NT2/D1 (cell line): ENCODE data around the gene DCTN5.

Experiments
- DNase-seq: peaks from one replicate; pipeline ENCODE4 v3.0.0-alpha.2; 2011; ENCODE audit warnings: low read depth, low spot score
- H3K27me3 ChIP-seq: 2 replicates; pipeline ENCODE4 v1.6.0; 2011; ENCODE audit warnings: mild to moderate bottlenecking; ENCODE audit not compliant: insufficient read length, insufficient read depth
- H3K36me3 ChIP-seq: 2 replicates; pipeline ENCODE4 v1.6.1; 2011; ENCODE audit warnings: mild to moderate bottlenecking, low read length, mixed read lengths; ENCODE audit not compliant: insufficient read depth, insufficient read length
- H3K4me1 ChIP-seq: 2 replicates; pipeline ENCODE4 v1.5.1; 2011; ENCODE audit not compliant: insufficient read depth, insufficient read length
- H3K4me3 ChIP-seq: 2 replicates; pipeline ENCODE4 v1.5.1; 2011; ENCODE audit warnings: low read depth; ENCODE audit not compliant: insufficient read length
- H3K9ac ChIP-seq: 2 replicates; pipeline ENCODE4 v1.6.0; 2011; ENCODE audit warnings: low read depth; ENCODE audit not compliant: insufficient read length
- H3K9me3 ChIP-seq: 2 replicates; pipeline ENCODE4 v1.5.1; 2011; ENCODE audit warnings: mild to moderate bottlenecking, low read length; ENCODE audit not compliant: insufficient read depth
- SUZ12 ChIP-seq: IDR thresholded peaks from 2 replicates; pipeline ENCODE4 v1.6.1; 2011; ENCODE audit not compliant: insufficient read length, insufficient read depth; ENCODE audit errors: extremely low read depth
- YY1 ChIP-seq: IDR thresholded peaks from 2 replicates; pipeline ENCODE4 v1.6.1; 2011; ENCODE audit not compliant: insufficient read length, insufficient read depth
- ZNF274 ChIP-seq: IDR thresholded peaks from 2 replicates; pipeline ENCODE4 v1.6.1; 2011; ENCODE audit warnings: mild to moderate bottlenecking, low read depth, low read length

DCTN5 gene

DNA sequence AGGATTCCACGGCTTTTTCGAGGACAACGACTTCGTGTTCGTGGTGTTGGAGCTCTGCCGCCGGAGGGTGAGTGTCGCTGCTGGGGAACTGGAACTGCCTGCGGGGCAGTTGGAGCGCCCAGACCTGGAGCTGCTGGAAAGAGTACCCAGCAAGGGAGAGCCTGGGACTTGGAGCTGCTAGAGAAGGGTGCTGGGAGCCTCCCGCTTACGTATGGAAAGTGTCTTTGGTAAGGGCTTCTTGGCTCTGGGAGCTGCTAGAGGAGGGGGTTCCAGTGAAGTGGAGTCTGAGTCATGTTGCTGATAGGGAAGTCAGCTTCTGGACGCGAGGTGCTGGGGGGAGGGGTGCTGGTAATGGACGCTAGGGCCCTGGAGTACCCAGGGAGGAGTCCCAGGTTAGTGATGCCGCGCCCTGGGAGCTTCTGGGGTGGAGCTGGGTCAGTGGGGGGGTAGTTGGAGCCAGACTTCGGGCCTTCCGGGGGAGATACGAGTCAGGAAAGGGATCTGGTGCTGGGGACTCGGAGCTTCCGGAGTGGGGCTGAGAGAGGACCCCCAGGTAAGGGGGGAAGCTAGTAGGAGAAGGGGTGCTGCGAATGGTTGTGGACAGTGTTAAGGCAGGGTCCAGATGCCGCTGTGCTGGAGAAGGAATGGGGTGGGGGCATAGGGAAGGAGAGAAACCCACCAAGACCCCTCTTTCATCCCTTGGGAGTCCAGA is 38.2 kb downstream of the DCTN5 start:
- peaks cover 59% of the 10 kb centered on the region for H3K36me3 ChIP-seq
- TF ChIP-seq YY1 (no peak), SUZ12 (no peak), ZNF274 (no peak)
- peak overlapping the region; percentile 97 for H3K4me3 ChIP-seq
- H3K27me3 ChIP-seq: no peaks in the 10 kb centered on the region
- peaks cover 11% of the 10 kb centered on the region for H3K4me1 ChIP-seq
- peak overlapping the region; percentile 96 for H3K9ac ChIP-seq
- no peaks in the 10 kb centered on the region for H3K9me3 ChIP-seq
- peak; percentile 43 for DNase-seq

DNA sequence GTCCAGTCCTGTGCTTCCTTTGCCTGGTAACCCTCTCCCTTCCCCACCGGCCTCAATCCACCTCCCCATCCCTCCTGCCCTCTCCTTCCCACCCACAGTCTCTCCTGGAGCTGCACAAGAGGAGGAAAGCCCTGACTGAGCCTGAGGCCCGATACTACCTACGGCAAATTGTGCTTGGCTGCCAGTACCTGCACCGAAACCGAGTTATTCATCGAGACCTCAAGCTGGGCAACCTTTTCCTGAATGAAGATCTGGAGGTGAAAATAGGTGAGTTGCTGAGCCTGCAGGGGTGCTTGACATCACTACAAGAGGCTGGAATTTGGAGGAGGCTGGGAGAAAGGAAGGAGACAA is 38.7 kb downstream of the DCTN5 start:
- Histone ChIP-seq H3K27me3 (no peaks in the 10 kb centered on the region), H3K4me1 (peaks cover 11% of the 10 kb centered on the region), H3K4me3 (peak overlapping the region; percentile 97), H3K9me3 (no peaks in the 10 kb centered on the region), H3K9ac (peak overlapping the region; percentile 96), H3K36me3 (peaks cover 58% of the 10 kb centered on the region)
- DNase-seq: no peak
- TF ChIP-seq YY1 (no peak), ZNF274 (no peak), SUZ12 (no peak)

DNA sequence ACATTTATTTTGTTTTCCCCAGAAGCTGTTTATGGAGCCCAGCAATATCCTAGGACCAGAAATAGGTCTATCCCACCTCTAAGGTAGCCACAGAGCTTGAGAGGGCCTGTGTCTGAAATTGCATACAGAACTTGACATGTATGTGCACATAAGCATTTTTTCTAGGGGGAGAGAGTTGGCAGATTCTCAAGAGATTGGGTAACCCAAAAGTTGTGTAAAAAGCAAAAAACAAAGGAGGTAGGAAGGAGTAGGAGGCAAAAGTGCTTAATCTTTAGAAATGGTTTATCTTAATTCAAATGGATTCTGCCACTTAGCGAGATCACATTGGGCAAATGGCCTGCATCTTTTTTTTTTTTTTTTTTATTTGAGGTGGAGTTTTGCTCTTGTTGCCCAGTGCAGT is 40.9 kb downstream of the DCTN5 start:
- peaks cover 72% of the 10 kb centered on the region for H3K36me3 ChIP-seq
- H3K9me3 ChIP-seq: no peaks in the 10 kb centered on the region
- TF ChIP-seq ZNF274 (no peak), YY1 (no peak), SUZ12 (no peak)
- no peaks in the 10 kb centered on the region for H3K27me3 ChIP-seq
- no peak for DNase-seq
- H3K9ac ChIP-seq: no peak overlapping the region
- peaks cover 11% of the 10 kb centered on the region for H3K4me1 ChIP-seq
- no peak overlapping the region for H3K4me3 ChIP-seq

DNA sequence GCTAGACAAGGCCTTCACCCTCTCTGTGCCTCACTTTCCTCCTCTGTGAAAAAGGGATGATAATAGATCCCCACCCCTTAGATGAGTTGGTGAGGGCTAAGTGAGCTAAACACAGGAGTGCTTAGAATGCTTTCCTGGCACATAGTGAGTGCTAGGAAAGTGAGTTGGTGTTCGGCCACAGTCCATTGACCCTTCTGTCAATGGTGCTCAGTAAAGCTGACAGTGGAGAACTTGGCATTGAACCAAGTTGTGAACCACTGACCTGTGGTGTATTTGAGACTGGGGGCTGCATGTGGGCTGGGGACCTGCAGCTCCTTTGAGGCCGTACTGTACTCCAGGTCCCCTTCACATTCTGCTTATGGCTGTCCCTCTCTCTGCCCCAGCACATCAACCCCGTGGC is 42.2 kb downstream of the DCTN5 start:
- no peak overlapping the region for H3K4me3 ChIP-seq
- DNase-seq: no peak
- no peak for TF ChIP-seq ZNF274
- TF ChIP-seq YY1: no peak
- TF ChIP-seq SUZ12: no peak
- H3K4me1 ChIP-seq: peaks cover 11% of the 10 kb centered on the region
- peak overlapping the region; percentile 42 for H3K9ac ChIP-seq
- H3K9me3 ChIP-seq: no peaks in the 10 kb centered on the region
- H3K36me3 ChIP-seq: peaks cover 85% of the 10 kb centered on the region
- no peaks in the 10 kb centered on the region for H3K27me3 ChIP-seq

DNA sequence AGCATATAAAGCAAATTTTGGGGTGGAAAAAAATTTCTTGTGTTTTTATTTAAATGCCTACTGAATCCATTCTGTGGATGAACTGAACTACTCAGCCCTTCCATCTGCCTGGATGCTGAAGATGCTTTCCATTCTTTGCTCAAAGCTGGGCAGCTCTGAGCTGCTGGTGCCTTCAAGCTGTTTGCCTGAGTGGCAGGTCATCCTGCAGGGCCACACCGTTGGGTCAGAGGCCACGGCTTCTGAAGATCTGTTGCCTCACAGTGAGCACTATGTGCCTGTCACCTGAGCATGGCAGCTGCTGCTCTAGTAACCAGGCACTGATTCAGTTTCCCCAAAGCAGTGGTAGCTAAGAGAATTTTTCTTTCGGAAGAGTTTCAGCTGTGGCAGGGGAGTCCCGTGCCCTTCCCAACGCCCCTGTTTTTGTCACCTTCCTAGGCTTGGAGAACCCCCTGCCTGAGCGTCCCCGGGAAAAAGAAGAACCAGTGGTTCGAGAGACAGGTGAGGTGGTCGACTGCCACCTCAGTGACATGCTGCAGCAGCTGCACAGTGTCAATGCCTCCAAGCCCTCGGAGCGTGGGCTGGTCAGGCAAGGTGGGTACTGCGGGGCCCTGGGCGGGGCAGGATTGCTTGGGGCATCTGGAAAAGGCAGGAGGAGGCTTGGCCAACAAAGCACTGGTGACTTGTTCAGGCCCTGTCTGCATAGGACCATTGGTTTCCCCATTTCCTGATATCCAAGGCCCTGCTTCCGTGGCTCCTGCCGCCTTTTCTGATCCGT is 46.0 kb downstream of the DCTN5 start:
- TF ChIP-seq SUZ12 (no peak), YY1 (no peak), ZNF274 (no peak)
- Histone ChIP-seq H3K4me3 (no peak overlapping the region), H3K27me3 (no peaks in the 10 kb centered on the region), H3K36me3 (peaks cover 94% of the 10 kb centered on the region), H3K9me3 (no peaks in the 10 kb centered on the region), H3K9ac (no peak overlapping the region), H3K4me1 (peaks cover 7% of the 10 kb centered on the region)
- no peak for DNase-seq

DNA sequence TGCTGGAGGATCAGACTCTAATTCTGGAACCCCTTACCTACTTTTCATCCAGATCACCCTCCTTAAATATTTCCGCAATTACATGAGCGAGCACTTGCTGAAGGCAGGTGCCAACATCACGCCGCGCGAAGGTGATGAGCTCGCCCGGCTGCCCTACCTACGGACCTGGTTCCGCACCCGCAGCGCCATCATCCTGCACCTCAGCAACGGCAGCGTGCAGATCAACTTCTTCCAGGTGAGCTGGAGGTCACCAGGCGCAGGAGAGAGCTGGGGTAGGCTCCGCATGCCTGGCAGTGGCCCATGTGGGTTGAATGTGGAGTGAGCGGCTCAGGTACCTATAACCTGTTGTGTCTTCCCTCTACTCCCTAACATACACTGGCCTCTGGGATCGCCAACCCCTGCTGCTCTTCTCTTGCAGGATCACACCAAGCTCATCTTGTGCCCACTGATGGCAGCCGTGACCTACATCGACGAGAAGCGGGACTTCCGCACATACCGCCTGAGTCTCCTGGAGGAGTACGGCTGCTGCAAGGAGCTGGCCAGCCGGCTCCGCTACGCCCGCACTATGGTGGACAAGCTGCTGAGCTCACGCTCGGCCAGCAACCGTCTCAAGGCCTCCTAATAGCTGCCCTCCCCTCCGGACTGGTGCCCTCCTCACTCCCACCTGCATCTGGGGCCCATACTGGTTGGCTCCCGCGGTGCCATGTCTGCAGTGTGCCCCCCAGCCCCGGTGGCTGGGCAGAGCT is 48.3 kb downstream of the DCTN5 start:
- H3K9ac ChIP-seq: no peak overlapping the region
- peaks cover 90% of the 10 kb centered on the region for H3K36me3 ChIP-seq
- no peak for DNase-seq
- H3K4me1 ChIP-seq: peaks cover 10% of the 10 kb centered on the region
- H3K27me3 ChIP-seq: no peaks in the 10 kb centered on the region
- TF ChIP-seq ZNF274 (no peak), SUZ12 (no peak), YY1 (no peak)
- no peaks in the 10 kb centered on the region for H3K9me3 ChIP-seq
- H3K4me3 ChIP-seq: no peak overlapping the region

DNA sequence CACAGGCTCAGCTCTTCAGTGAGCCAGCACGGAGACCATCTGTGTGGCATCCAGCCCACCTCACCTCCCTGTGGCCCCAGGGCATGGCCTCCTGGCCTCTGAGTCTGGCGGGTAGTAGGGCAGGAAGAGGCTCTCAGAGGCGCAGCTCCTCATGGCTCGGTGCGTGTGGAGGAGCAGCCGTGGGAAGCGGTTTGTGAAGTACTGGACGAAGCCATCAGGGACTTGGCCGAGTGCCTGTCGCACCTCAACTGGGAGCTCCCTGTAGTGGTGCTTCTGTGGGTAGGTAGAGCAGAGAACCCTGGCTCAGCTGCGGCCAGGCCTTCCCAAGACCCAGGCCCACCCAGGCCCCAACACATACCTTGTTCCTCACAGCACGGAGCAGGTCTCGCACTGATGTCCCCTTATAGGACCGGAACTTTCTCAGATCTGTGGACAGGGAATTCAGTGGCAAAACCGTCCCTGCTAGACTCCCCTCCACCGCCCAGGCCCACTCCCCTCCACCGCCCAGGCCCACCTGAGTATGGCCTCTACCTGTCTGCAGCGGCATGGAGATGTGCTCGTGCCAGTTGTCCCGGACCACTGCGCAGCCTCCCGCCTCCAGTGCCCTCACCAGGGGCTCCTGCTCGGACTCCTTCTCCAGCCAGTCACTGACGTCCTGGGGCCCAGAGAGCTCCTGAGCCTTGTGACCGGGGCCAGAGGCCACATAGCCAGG is 49.7 kb downstream of the DCTN5 start:
- Histone ChIP-seq H3K36me3 (peaks cover 79% of the 10 kb centered on the region), H3K4me1 (peaks cover 11% of the 10 kb centered on the region), H3K9me3 (no peaks in the 10 kb centered on the region), H3K9ac (no peak overlapping the region), H3K4me3 (no peak overlapping the region), H3K27me3 (no peaks in the 10 kb centered on the region)
- no peak for TF ChIP-seq YY1
- TF ChIP-seq SUZ12: no peak
- no peak for TF ChIP-seq ZNF274
- no peak for DNase-seq
